Fibroblast of lung (primary cell): ENCODE results near the gene CERK. TPM values are rescaled to one million over a fixed set of nuclear protein-coding genes. Genes with fewer than 3 reads are reported as not detected.

Experiments used
- DNase-seq, 2 donors: peaks; one replicate each; pipeline versions ENCODE4 v3.0.0 to v3.0.0-alpha.2; 2010; ENCODE audit warnings: low read depth in 2 of 2
- H2AFZ ChIP-seq: 2 replicates; pipeline ENCODE4 v1.5.1; 2012; ENCODE audit warnings: low read length, control low read depth, inconsistent platforms
- H3K27ac ChIP-seq: 2 replicates; pipeline ENCODE4 v1.5.1; 2011; ENCODE audit warnings: low read length, control low read depth; ENCODE audit not compliant: insufficient read depth
- H3K27me3 ChIP-seq: 2 replicates; pipeline ENCODE4 v1.5.1; 2011; ENCODE audit warnings: mild to moderate bottlenecking, low read length; ENCODE audit not compliant: control insufficient read depth, insufficient read depth
- H3K36me3 ChIP-seq: 2 replicates; pipeline ENCODE4 v1.5.1; 2011; ENCODE audit warnings: low read length; ENCODE audit not compliant: control insufficient read depth, insufficient read depth
- H3K4me1 ChIP-seq: 2 replicates; pipeline ENCODE4 v1.5.1; 2011; ENCODE audit warnings: low read length; ENCODE audit not compliant: control insufficient read depth, insufficient read depth; ENCODE audit errors: extremely low read depth
- H3K4me2 ChIP-seq: 2 replicates; pipeline ENCODE4 v1.5.1; 2011; ENCODE audit warnings: low read length, control low read depth; ENCODE audit not compliant: insufficient read depth; ENCODE audit errors: extremely low read depth
- H3K4me3 ChIP-seq, 4 experiments: fragments of 200-600 bp in 1 of 4; sonication (generic) in 1 of 4; replicated peaks in 1 of 4; 2 replicates each; pipeline ENCODE4 v1.5.1; 2011 to 2016; ENCODE audit warnings: low read length in 4 of 4, low read depth in 3 of 4, mild to moderate bottlenecking in 3 of 4, control low read depth in 2 of 4, inconsistent platforms in 1 of 4, mixed read lengths in 1 of 4; ENCODE audit not compliant: insufficient read depth in 1 of 4; ENCODE audit errors: control extremely low read depth in 1 of 4
- H3K79me2 ChIP-seq: 2 replicates; pipeline ENCODE4 v1.5.1; 2012; ENCODE audit warnings: mild to moderate bottlenecking, low read length, inconsistent platforms; ENCODE audit not compliant: control insufficient read depth, insufficient read depth
- H3K9ac ChIP-seq: 2 replicates; pipeline ENCODE4 v1.5.1; 2011; ENCODE audit warnings: mild to moderate bottlenecking, low read length, control low read depth; ENCODE audit not compliant: insufficient read depth
- H3K9me3 ChIP-seq: 2 replicates; pipeline ENCODE4 v1.5.1; 2012; ENCODE audit warnings: low read depth, low read length; ENCODE audit not compliant: control insufficient read depth, insufficient read depth
- H4K20me1 ChIP-seq: 2 replicates; pipeline ENCODE4 v1.5.1; 2011; ENCODE audit warnings: low read length; ENCODE audit not compliant: control insufficient read depth, insufficient read depth; ENCODE audit errors: extremely low read depth
- CTCF ChIP-seq, 2 donors: IDR thresholded peaks in 1 of 2; conservative IDR thresholded peaks in 1 of 2; 1 replicate in 1 of 2; 2 replicates in 1 of 2; pipeline ENCODE4 v1.5.1; 2011 to 2012; ENCODE audit warnings: low read length in 2 of 2, control low read depth in 1 of 2, inconsistent platforms in 1 of 2, low read depth in 1 of 2, mild to moderate bottlenecking in 1 of 2
- EZH2 ChIP-seq: IDR thresholded peaks from 2 replicates; pipeline ENCODE4 v1.5.1; 2012; ENCODE audit warnings: low read length, control low read depth, mild to moderate bottlenecking; ENCODE audit errors: missing control alignments
- polyA plus RNA-seq, 2 donors: library from polyadenylated mRNA; depleted of rRNA in 1 of 2; stranded (reverse) in 1 of 2; unstranded in 1 of 2; fragments of >200 nt; gene quantifications; 2 replicates each; pipeline ENCODE4 v1.2.1, GENCODE V29; 2011 to 2012; ENCODE audit warnings: missing spikeins in 1 of 2
- total RNA-seq: library from RNA; depleted of rRNA; stranded (reverse); fragments of >200 nt; gene quantifications from 2 replicates; pipeline ENCODE4 v1.2.1, GENCODE V29; 2014

CERK gene
- total and polyA plus RNA-seq, 2 donors (not counting 1 experiment from before 2014, with no cell fraction given), result 19.5 to 24.9 TPM

GRCh38 chr22:46676881-46677280, 61.2 kb downstream of the CERK start:
- Histone ChIP-seq H3K27ac (no peak overlapping the region), H4K20me1 (no peaks in the 10 kb centered on the region), H3K4me2 (no peak overlapping the region), H2AFZ (no peak overlapping the region), H3K9ac (no peak overlapping the region), H3K79me2 (no peaks in the 10 kb centered on the region), H3K4me1 (peaks cover 3% of the 10 kb centered on the region), H3K27me3 (no peaks in the 10 kb centered on the region), H3K36me3 (no peaks in the 10 kb centered on the region), H3K4me3 (no peak overlapping the region), H3K9me3 (no peaks in the 10 kb centered on the region)
- TF ChIP-seq CTCF (conservative IDR thresholded peaks at IDR 0.05 in 1 of 2, IDR thresholded peaks at IDR 0.05 in 1 of 2; ENCODE audit: low read depth in 1 of 2, low read length in 2 of 2) (no peak), EZH2 (no peak)
- no peak for DNase-seq

- DNase-seq, result no peak
Observed at GRCh38 chr22:46676479-46676878, 61.6 kb downstream of the CERK start.

GRCh38 chr22:46675938-46676337, 62.1 kb downstream of the CERK start:
- no peak overlapping the region for H2AFZ ChIP-seq
- no peak for DNase-seq
- no peaks in the 10 kb centered on the region for H3K79me2 ChIP-seq
- no peaks in the 10 kb centered on the region for H3K36me3 ChIP-seq
- H3K27me3 ChIP-seq, result no peaks in the 10 kb centered on the region
- H3K9me3 ChIP-seq, result no peaks in the 10 kb centered on the region
- no peak overlapping the region for H3K4me3 ChIP-seq
- H4K20me1 ChIP-seq, result no peaks in the 10 kb centered on the region
- no peak overlapping the region for H3K9ac ChIP-seq
- no peak overlapping the region for H3K4me2 ChIP-seq
- H3K4me1 ChIP-seq, result peaks cover 3% of the 10 kb centered on the region
- no peak for TF ChIP-seq CTCF (conservative IDR thresholded peaks at IDR 0.05 in 1 of 2, IDR thresholded peaks at IDR 0.05 in 1 of 2; ENCODE audit: low read depth in 1 of 2, low read length in 2 of 2)
- TF ChIP-seq EZH2, result no peak
- H3K27ac ChIP-seq, result no peak overlapping the region

More at GRCh38 chr22:46676479-46676878, 61.6 kb downstream of the CERK start:
- TF ChIP-seq EZH2 (no peak), CTCF (conservative IDR thresholded peaks at IDR 0.05 in 1 of 2, IDR thresholded peaks at IDR 0.05 in 1 of 2; ENCODE audit: low read depth in 1 of 2, low read length in 2 of 2) (no peak)
- H3K9me3 ChIP-seq, result no peaks in the 10 kb centered on the region
- peaks cover 3% of the 10 kb centered on the region for H3K4me1 ChIP-seq
- H3K27ac ChIP-seq, result no peak overlapping the region
- no peaks in the 10 kb centered on the region for H3K36me3 ChIP-seq
- H3K4me3 ChIP-seq, result no peak overlapping the region
- no peak overlapping the region for H3K4me2 ChIP-seq
- H2AFZ ChIP-seq, result no peak overlapping the region
- H4K20me1 ChIP-seq, result no peaks in the 10 kb centered on the region
- H3K9ac ChIP-seq, result no peak overlapping the region
- no peaks in the 10 kb centered on the region for H3K27me3 ChIP-seq
- H3K79me2 ChIP-seq, result no peaks in the 10 kb centered on the region
